GM12874 (cell line): ENCODE results near the gene COL18A1.

ENCODE experiments used
- TF ChIP-seq, protein P1 (sequence below): IDR thresholded peaks from 2 replicates; pipeline ENCODE4 v1.5.1; 2011; ENCODE audit warnings: low read depth, mild to moderate bottlenecking, control low read depth, low read length, moderate library complexity; ENCODE audit not compliant: insufficient read depth

Gene COL18A1

DNA sequence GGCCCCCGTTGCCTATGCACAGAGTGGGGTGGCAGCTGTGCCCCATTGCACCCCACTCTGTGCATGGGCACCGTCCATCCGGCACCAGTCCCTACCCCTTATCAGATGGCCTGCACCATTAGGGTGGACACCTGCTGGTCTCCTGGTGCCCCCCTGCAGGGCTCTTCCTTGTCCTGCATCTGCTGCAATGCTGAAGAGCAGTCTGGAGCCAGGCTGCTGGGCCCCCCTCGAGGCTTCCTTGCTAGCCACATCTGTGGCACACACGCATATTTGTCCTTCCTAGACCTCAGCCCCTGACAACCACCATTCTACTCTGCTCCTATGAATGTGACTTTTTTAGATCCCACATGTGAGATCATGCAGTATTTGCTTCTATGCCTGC, 56.4 kb downstream of the COL18A1 start:
- TF ChIP-seq, protein P1, sequence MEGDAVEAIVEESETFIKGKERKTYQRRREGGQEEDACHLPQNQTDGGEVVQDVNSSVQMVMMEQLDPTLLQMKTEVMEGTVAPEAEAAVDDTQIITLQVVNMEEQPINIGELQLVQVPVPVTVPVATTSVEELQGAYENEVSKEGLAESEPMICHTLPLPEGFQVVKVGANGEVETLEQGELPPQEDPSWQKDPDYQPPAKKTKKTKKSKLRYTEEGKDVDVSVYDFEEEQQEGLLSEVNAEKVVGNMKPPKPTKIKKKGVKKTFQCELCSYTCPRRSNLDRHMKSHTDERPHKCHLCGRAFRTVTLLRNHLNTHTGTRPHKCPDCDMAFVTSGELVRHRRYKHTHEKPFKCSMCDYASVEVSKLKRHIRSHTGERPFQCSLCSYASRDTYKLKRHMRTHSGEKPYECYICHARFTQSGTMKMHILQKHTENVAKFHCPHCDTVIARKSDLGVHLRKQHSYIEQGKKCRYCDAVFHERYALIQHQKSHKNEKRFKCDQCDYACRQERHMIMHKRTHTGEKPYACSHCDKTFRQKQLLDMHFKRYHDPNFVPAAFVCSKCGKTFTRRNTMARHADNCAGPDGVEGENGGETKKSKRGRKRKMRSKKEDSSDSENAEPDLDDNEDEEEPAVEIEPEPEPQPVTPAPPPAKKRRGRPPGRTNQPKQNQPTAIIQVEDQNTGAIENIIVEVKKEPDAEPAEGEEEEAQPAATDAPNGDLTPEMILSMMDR: no peak

DNA sequence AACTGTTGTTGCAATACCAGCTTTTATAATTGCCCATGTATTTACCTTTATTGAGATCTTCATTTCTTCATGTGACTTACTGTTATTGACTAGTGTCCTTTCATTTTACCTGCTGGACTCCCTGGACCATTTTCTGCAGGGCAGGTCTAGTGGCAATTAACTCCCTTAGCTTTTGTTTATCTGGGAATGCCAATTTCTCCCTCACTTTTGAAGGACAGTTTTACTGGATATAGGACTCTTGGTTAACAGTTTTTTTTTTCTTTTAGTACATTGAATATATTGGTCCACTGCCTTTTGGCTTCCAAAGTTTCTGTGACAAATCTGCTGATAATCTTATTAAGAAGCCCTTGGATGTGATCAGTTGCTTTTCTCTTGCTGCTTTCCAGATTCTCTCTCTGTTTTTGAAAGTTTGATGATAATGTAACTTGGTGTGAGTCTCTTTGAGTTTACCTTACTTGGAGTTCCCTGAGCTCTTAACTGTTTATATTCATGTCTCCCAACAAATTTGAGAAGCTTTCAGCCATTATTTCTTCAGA, 56.9 kb downstream of the COL18A1 start:
- TF ChIP-seq, protein P1: no peak

DNA sequence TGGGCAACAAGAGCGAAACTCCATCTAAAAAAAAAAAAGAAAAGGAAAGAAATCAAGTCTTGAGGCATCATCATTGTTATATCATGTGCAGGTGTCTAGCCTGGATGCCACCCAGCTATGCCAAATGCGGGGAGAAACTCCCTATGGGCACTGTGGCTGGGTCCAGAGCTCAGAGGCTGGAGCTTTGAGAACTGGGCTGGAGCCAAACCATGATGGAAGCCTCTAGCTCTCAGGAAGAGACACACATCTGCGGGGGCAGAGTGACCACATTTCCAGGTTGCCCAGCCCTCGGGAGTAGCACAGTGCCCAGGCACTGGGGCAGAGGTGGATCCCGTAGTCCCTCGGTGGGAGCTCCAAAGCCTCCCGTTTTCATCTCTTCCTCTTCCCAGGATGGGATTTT, 58.9 kb downstream of the COL18A1 start:
- TF ChIP-seq, protein P1: no peak

DNA sequence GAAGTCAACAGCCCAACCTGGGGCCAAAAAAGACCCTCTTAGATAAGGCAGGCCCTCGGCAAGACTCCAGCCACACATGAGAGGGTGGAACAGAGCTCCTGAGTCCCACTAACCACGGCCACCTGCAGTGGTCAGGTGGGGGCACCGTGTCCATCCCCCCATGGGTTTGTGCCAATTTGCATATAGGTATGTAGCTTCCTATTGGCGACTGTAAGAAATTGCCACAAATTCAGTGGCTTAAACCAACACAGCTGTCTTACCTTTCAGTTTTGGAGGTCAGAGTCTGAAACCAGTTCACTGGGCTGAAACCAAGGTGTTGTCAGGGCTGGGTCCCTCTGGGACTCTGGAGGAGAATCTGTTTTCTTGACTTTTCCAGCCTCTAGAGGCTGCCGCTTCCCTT, 59.3 kb downstream of the COL18A1 start:
- TF ChIP-seq, protein P1: no peak

DNA sequence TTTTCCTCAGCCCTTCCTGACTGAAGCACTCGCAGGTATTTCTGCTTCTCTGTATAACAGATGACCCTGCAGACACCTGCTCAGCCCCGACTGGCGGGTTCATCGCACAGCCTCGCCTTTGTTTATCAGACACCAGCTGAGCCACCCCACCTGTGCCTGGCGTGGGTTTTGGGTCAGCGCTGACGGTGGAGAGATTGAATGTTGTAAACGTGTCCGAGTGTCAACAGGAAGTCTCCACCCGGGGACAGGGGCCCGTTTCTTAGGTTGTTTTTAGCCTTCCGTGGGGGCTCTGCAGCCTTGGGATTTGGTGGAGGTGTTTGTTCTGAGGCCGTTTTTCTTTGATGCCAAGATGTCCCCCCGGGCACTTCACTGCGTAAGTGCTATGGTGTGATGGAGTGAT, 60.1 kb downstream of the COL18A1 start:
- TF ChIP-seq, protein P1: no peak

DNA sequence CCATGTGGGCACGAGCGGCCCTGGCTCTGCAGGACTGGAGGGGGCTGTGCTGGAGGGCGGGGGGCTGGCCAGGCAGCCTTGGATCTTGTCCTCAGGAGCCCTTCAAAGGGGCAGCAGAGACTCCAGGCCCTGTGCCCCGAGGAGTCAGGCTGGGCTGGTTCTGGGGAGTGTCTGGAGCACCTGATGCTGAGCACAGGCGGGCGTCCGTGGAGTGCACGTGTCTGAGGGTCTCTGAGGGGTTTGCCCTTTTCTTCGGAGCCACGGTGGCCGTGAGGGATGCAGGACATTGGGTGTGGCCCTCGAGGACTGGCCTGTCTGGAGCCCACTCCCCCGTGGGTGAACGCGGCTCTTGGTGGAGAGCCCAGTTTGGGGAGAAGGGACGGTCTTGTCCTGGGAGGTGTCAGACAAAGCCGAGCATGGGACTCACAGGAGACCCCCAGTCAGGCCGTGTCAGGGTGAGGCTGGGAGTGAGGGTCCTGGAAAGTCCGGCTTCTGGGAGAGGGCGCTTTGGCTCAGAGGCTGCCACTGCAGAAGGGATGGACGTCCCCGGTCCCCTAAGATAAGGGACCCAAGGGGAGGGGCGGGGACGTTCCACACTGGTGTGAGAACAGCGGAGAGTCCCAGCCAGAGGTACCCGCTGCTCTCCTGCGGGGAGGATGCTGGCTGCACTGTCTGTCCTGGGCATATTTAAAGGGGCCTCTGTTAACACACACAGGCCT, 60.8 kb downstream of the COL18A1 start:
- TF ChIP-seq, protein P1: no peak

DNA sequence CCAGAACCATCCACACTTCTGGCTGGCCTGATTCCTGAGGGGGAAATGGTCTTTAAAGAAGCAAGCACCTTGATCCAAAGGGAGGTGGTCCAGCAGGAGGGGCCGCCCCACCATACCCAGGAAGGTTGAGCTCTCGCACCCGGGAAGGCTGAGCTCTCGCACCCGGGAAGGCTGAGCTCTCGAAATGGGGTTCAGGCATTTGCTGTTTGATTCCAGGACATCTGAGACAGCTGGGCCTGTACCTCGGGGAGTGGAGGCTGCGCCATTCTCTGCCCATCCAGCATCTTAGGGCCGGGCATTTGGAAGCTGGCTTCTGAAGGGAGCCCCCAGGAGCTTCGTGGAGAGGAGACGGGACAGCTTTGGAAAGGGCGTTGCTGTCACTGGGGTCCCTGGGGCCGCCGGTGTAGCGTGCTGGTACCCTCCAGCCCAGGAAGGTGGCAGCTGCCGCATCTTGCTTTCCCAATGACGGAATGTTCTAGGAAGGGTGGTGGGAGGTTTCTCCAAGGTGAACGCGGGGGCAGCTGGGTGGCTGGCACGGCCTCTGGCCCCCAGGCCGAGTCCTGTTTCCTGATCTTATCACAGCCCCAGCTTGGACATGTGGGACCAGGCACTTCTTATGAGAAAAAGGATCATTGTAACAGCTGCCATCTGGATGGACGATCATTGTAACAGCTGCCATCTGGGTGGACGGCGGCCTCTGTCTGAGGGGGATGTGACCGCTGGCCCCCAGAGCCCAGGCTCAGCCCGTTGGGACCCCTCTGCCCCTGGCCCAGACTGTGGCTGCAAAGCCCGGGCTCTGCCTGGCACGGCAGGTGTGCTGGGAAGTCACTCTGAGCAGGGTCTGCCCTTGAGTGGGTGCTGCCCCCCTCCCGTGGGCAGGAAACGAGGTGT, 61.6 kb downstream of the COL18A1 start:
- TF ChIP-seq, protein P1: no peak
